ENCODE results near the gene RAET1L.

RAET1L gene

DNA sequence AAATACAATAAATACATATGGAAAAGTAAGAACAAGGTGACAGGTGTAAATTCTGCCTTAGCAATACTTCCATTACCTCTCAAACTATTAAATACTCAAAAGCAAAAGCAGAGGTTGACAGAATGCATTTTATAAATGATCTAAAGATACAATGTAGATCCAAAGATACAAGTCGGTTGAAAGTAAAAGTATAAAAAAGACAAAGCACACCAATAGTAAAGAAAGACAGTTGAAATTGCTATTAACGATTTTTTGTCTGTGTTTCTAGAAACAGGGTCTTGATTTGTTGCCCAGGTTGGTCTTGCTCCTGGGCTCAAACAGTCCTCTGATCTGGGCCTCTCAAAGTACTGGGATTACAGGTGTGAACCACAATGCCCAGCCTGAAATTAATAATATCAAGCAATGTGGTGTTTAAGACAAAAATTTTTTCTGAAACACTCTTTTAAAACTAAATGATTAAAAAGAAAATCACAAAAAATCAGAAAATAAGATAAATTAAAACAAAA is 37.7 kb downstream of the RAET1L start:
- Histone ChIP-seq H2BK15ac (ENCODE audit: low read length) (no peak overlapping the region), H3K14ac (ENCODE audit: low read length) (no peak overlapping the region), H3K4me1 (ENCODE audit: control insufficient read depth in 2 of 2, insufficient read depth in 1 of 2, low read depth in 1 of 2, low read length in 2 of 2) (peaks cover 5 to 11% of the 10 kb centered on the region in 2 donors), H3K23ac (ENCODE audit: low read depth, low read length, poor library complexity) (no peak overlapping the region), H3K4ac (ENCODE audit: low read length) (no peak overlapping the region), H3K4me2 (ENCODE audit: insufficient read depth, low read length, poor library complexity, severe bottlenecking) (no peak overlapping the region), H3K18ac (ENCODE audit: low read length) (no peak overlapping the region), H2BK12ac (ENCODE audit: low read length) (no peak overlapping the region), H4K8ac (ENCODE audit: low read depth, low read length) (no peak overlapping the region), H3K9ac (ENCODE audit: low read depth, low read length, poor library complexity) (no peak overlapping the region), H3K4me3 (ENCODE audit: low read length in 2 of 2) (no peak overlapping the region), H3K9me3 (replicated peaks in 1 of 2; ENCODE audit: control insufficient read depth in 2 of 2, insufficient read depth in 1 of 2, low read depth in 1 of 2, low read length in 2 of 2) (peaks cover 13 to 30% of the 10 kb centered on the region in 2 donors), H3K79me1 (ENCODE audit: low read depth, low read length) (no peaks in the 10 kb centered on the region), H2BK5ac (ENCODE audit: low read length) (no peak overlapping the region), H2AK5ac (ENCODE audit: low read depth, low read length) (no peak overlapping the region), H3K27me3 (ENCODE audit: control insufficient read depth in 3 of 3, insufficient read depth in 3 of 3, low read depth in 1 of 3, low read length in 3 of 3) (peaks cover 43 to 91% (median 82%) of the 10 kb centered on the region in 3 experiments), H2BK120ac (ENCODE audit: low read depth, low read length) (no peak overlapping the region), H3K27ac (replicated peaks; ENCODE audit: low read length) (no peak overlapping the region), H3K36me3 (replicated peaks in 1 of 2; ENCODE audit: control insufficient read depth in 2 of 2, insufficient read depth in 2 of 2, low read length in 2 of 2) (no peaks in the 10 kb centered on the region), H4K91ac (ENCODE audit: low read depth, low read length, poor library complexity) (no peak overlapping the region), H2AFZ (ENCODE audit: low read length) (no peak overlapping the region)
- no peak for DNase-seq (ENCODE audit: low spot score)
- no CpG with 5 or more reads among the region's 2 CpGs for WGBS, 2 donors (ENCODE audit: extremely low coverage in 2 of 2, insufficient read length in 2 of 2, insufficient replicate concordance in 1 of 2)

DNA sequence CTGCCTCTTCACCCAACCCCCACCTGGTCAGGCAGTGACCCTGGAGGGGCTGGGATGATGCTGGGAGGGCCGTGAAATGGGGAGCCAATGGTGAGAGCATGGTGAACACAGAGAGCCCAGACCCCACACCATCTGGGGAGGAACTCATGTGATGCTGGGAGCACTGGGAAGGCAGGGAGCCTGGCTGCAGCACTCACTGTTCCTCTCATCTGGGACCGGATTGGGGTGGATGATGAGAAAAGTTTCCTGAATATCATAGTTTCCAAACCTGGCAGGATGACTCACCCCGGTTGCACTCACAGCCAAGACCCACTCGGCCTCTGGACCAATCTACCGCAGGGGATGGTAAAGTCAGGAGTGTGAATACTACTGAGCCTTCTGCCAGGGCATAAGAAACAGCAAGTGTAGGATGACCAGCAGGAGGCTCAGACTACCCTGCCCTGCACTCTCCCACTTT is 39.8 kb downstream of the RAET1L start:
- Histone ChIP-seq H3K14ac (ENCODE audit: low read length) (no peak overlapping the region), H3K27ac (replicated peaks; ENCODE audit: low read length) (no peak overlapping the region), H3K9me3 (replicated peaks in 1 of 2; ENCODE audit: control insufficient read depth in 2 of 2, insufficient read depth in 1 of 2, low read depth in 1 of 2, low read length in 2 of 2) (peaks cover 13 to 30% of the 10 kb centered on the region in 2 donors), H3K4me3 (ENCODE audit: low read length in 2 of 2) (peak overlapping the region in 1 of 2 donors; percentile 58), H2BK120ac (ENCODE audit: low read depth, low read length) (no peak overlapping the region), H3K4me1 (ENCODE audit: control insufficient read depth in 2 of 2, insufficient read depth in 1 of 2, low read depth in 1 of 2, low read length in 2 of 2) (peaks cover 0 to 8% of the 10 kb centered on the region in 2 donors), H3K23ac (ENCODE audit: low read depth, low read length, poor library complexity) (peak overlapping the region; percentile 35), H3K4me2 (ENCODE audit: insufficient read depth, low read length, poor library complexity, severe bottlenecking) (no peak overlapping the region), H3K79me1 (ENCODE audit: low read depth, low read length) (no peaks in the 10 kb centered on the region), H3K27me3 (ENCODE audit: control insufficient read depth in 3 of 3, insufficient read depth in 3 of 3, low read depth in 1 of 3, low read length in 3 of 3) (peaks cover 35 to 90% (median 77%) of the 10 kb centered on the region in 3 experiments), H3K9ac (ENCODE audit: low read depth, low read length, poor library complexity) (peak overlapping the region; percentile 0), H3K4ac (ENCODE audit: low read length) (no peak overlapping the region), H2BK5ac (ENCODE audit: low read length) (no peak overlapping the region), H3K36me3 (replicated peaks in 1 of 2; ENCODE audit: control insufficient read depth in 2 of 2, insufficient read depth in 2 of 2, low read length in 2 of 2) (no peaks in the 10 kb centered on the region), H2AFZ (ENCODE audit: low read length) (no peak overlapping the region), H2AK5ac (ENCODE audit: low read depth, low read length) (no peak overlapping the region), H4K91ac (ENCODE audit: low read depth, low read length, poor library complexity) (no peak overlapping the region), H2BK15ac (ENCODE audit: low read length) (no peak overlapping the region), H3K18ac (ENCODE audit: low read length) (no peak overlapping the region), H4K8ac (ENCODE audit: low read depth, low read length) (no peak overlapping the region), H2BK12ac (ENCODE audit: low read length) (no peak overlapping the region)
- no peak for DNase-seq (ENCODE audit: low spot score)
- WGBS, 2 donors (ENCODE audit: extremely low coverage in 2 of 2, insufficient read length in 2 of 2, insufficient replicate concordance in 1 of 2), result no CpG with 5 or more reads among the region's 5 CpGs

DNA sequence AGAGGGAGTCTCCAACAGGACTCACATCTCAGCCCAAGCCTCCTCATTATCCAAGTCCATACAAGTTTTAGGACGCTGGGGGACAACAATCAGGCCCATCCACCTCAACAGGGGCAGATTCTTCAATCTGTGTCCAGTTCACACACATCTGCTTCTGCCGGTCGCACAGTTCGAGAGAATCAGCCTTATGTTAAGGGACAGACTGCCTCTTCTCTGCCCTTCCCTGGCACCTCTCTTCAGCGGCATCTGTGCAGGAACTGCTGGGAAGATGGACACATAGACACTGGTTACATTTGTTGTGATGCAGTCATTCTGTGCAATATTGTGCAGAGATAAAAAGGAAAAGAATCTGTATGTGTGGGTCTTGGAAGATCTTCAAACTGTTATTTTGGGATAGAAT is 40.6 kb downstream of the RAET1L start:
- Histone ChIP-seq H3K18ac (ENCODE audit: low read length) (no peak overlapping the region), H2AK5ac (ENCODE audit: low read depth, low read length) (no peak overlapping the region), H3K27me3 (ENCODE audit: control insufficient read depth in 3 of 3, insufficient read depth in 3 of 3, low read depth in 1 of 3, low read length in 3 of 3) (peaks cover 28 to 87% (median 70%) of the 10 kb centered on the region in 3 experiments), H3K4me1 (ENCODE audit: control insufficient read depth in 2 of 2, insufficient read depth in 1 of 2, low read depth in 1 of 2, low read length in 2 of 2) (peaks cover 0 to 2% of the 10 kb centered on the region in 2 donors), H3K9me3 (replicated peaks in 1 of 2; ENCODE audit: control insufficient read depth in 2 of 2, insufficient read depth in 1 of 2, low read depth in 1 of 2, low read length in 2 of 2) (peaks cover 11 to 30% of the 10 kb centered on the region in 2 donors), H2BK15ac (ENCODE audit: low read length) (no peak overlapping the region), H3K4me3 (ENCODE audit: low read length in 2 of 2) (no peak overlapping the region), H3K27ac (replicated peaks; ENCODE audit: low read length) (no peak overlapping the region), H2BK12ac (ENCODE audit: low read length) (no peak overlapping the region), H2BK5ac (ENCODE audit: low read length) (no peak overlapping the region), H3K14ac (ENCODE audit: low read length) (no peak overlapping the region), H4K8ac (ENCODE audit: low read depth, low read length) (no peak overlapping the region), H4K91ac (ENCODE audit: low read depth, low read length, poor library complexity) (no peak overlapping the region), H3K36me3 (replicated peaks in 1 of 2; ENCODE audit: control insufficient read depth in 2 of 2, insufficient read depth in 2 of 2, low read length in 2 of 2) (no peaks in the 10 kb centered on the region), H3K79me1 (ENCODE audit: low read depth, low read length) (no peaks in the 10 kb centered on the region), H3K4ac (ENCODE audit: low read length) (no peak overlapping the region), H3K4me2 (ENCODE audit: insufficient read depth, low read length, poor library complexity, severe bottlenecking) (no peak overlapping the region), H2BK120ac (ENCODE audit: low read depth, low read length) (no peak overlapping the region), H3K9ac (ENCODE audit: low read depth, low read length, poor library complexity) (no peak overlapping the region), H2AFZ (ENCODE audit: low read length) (no peak overlapping the region), H3K23ac (ENCODE audit: low read depth, low read length, poor library complexity) (peak overlapping the region; percentile 8)
- no CpG with 5 or more reads among the region's 5 CpGs for WGBS, 2 donors (ENCODE audit: extremely low coverage in 2 of 2, insufficient read length in 2 of 2, insufficient replicate concordance in 1 of 2)
- no peak for DNase-seq (ENCODE audit: low spot score)

DNA sequence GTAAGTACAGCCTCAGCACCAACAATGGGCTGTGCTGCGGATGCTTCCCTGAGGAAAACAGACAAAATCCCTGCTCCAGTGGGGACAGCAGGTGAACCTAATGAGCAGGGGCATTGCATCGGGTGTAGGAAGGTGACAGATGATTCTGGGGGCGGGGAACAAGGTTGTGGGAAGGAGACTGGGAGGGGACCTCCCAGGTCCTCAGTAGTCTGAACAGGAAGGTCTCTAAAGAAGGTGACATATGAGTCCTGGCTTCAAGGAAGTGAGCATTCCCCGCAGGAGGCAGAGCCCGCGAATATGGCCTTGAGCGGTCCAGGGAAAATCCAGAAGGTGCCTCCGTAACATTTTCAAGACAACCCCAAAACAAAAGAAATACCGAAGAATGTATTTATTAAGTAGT is 42.2 kb downstream of the RAET1L start:
- no peak for DNase-seq (ENCODE audit: low spot score)
- Histone ChIP-seq H3K79me1 (ENCODE audit: low read depth, low read length) (no peaks in the 10 kb centered on the region), H3K36me3 (replicated peaks in 1 of 2; ENCODE audit: control insufficient read depth in 2 of 2, insufficient read depth in 2 of 2, low read length in 2 of 2) (no peaks in the 10 kb centered on the region), H3K4me3 (ENCODE audit: low read length in 2 of 2) (no peak overlapping the region), H4K8ac (ENCODE audit: low read depth, low read length) (no peak overlapping the region), H2BK15ac (ENCODE audit: low read length) (no peak overlapping the region), H2BK120ac (ENCODE audit: low read depth, low read length) (no peak overlapping the region), H2AFZ (ENCODE audit: low read length) (no peak overlapping the region), H2AK5ac (ENCODE audit: low read depth, low read length) (no peak overlapping the region), H4K91ac (ENCODE audit: low read depth, low read length, poor library complexity) (no peak overlapping the region), H3K23ac (ENCODE audit: low read depth, low read length, poor library complexity) (no peak overlapping the region), H3K27ac (replicated peaks; ENCODE audit: low read length) (no peak overlapping the region), H3K4me2 (ENCODE audit: insufficient read depth, low read length, poor library complexity, severe bottlenecking) (no peak overlapping the region), H3K9me3 (replicated peaks in 1 of 2; ENCODE audit: control insufficient read depth in 2 of 2, insufficient read depth in 1 of 2, low read depth in 1 of 2, low read length in 2 of 2) (peaks cover 4 to 20% of the 10 kb centered on the region in 2 donors), H3K27me3 (ENCODE audit: control insufficient read depth in 3 of 3, insufficient read depth in 3 of 3, low read depth in 1 of 3, low read length in 3 of 3) (peaks cover 13 to 87% (median 62%) of the 10 kb centered on the region in 3 experiments), H3K14ac (ENCODE audit: low read length) (no peak overlapping the region), H3K18ac (ENCODE audit: low read length) (no peak overlapping the region), H2BK12ac (ENCODE audit: low read length) (no peak overlapping the region), H3K4ac (ENCODE audit: low read length) (no peak overlapping the region), H2BK5ac (ENCODE audit: low read length) (no peak overlapping the region), H3K4me1 (ENCODE audit: control insufficient read depth in 2 of 2, insufficient read depth in 1 of 2, low read depth in 1 of 2, low read length in 2 of 2) (peaks cover 0 to 2% of the 10 kb centered on the region in 2 donors), H3K9ac (ENCODE audit: low read depth, low read length, poor library complexity) (no peak overlapping the region)
- WGBS, 2 donors (ENCODE audit: extremely low coverage in 2 of 2, insufficient read length in 2 of 2, insufficient replicate concordance in 1 of 2), result no CpG with 5 or more reads among the region's 9 CpGs
